ENCODE data around the gene BCO2. TPM values are rescaled to one million over a fixed set of nuclear protein-coding genes. Genes with fewer than 3 reads are reported as not detected.
A peak's percentile ranks its signal among the peaks of the same experiment; 100 is the strongest.

BCO2 gene
- total RNA-seq, 2 donors from 2014 or later = 3.2 to 9.1 TPM

DNA sequence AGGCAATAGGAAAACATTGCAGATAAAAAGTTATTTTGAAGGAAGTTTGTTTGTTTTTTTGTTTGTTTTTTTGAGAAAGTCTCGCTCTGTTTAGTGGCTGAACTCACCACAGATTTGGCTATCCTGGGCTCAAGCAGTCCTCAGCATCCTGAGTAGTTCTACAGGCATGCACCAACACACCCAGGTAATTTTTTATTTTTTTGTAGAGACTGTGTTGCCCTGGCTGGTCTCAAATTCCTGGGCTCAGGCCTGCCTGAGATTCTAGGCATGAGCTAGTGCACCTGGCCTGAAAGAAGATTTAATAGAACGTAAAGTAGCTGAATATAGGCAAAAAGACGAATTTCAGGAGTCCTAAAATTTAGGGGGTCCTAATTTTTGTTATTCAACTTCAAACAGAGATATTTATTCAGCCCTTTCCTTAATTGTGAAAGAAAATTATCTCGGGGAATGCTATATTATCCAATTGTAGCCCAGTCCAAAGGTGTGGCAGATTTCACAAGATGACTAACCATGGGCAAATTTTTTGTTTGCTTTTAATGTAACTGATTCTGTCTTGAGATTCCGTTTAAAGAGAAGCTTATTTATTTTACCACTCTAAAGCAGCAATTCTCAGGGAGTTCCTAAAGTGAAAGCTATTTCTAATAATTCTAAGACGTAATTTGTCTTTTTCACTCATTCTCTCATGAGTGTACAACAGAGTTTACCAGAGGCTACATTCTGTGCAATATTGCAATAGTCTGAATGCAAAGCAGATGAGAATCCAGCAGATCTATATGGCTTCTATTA, 12.4 kb upstream of the BCO2 start:
- H3K36me3 ChIP-seq = no peaks in the 10 kb centered on the region
- H3K27ac ChIP-seq = no peak overlapping the region

DNA sequence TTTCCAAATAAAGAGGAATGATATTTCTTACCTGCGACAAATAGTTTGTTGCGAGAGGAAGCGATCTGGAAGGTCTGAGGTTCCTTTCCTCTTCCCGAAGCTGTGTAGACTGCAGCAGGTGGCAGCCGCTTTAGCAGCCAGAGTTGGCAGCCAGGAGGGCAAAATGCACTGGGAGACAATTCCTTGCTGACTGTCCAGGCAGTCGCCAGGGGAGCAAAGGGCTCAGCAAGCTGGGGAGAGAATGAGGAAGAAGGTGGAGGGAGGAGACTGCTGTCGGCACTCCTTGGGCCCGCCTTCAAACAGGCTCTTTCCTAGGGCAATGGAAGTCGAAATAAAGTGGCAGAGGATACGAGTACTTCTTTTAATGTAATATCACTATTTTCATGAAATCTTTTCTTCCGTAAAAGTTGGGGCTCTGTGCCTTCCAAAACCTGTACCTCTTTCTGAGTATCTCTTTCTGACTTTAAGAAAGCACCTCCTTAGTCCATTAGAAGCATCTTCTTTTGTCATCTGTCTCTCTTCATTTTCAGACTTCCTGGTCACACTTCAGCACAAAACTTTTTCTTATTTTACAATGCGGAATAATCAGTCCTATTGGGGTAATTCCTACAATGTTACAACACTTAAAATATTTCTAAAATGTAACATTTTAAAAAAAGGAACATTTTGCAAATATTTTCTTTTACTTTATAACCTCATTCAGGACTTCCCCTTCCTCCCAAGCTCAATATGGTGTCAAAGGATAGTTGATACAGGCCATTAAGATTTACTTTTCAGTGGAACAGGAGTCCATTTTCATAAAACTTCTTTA, 11.2 kb upstream of the BCO2 start, which contains the start of gene IL18:
IL18 (minus strand) TSS at position 220 of the 811 bp plus-strand sequence. CDS start 9,041 bp downstream, outside the sequence.
- intact Hi-C loops (cut with DNase I) = no loop called here
- Histone ChIP-seq H3K4me3 (no peak within 1 kb of the TSS), H3K4me1 (replicated peaks) (no peaks in the 10 kb centered on the region), H3K27ac (no peak within 1 kb of the TSS), H3K9me3 (no peaks in the 10 kb centered on the region), H3K27me3 (replicated peaks; ENCODE audit: insufficient read depth) (no peaks in the 10 kb centered on the region), H3K36me3 (no peaks in the 10 kb centered on the region)
- no peak for DNase-seq (ENCODE audit: low spot score)
- 63% methylated on average over 12 of the region's 12 CpGs for WGBS
- no peak for TF ChIP-seq POLR2AphosphoS5 (IDR thresholded peaks at IDR 0.05)
- TF ChIP-seq POLR2A (IDR thresholded peaks at IDR 0.05) = peak; percentile 30
- TF ChIP-seq, protein P1, sequence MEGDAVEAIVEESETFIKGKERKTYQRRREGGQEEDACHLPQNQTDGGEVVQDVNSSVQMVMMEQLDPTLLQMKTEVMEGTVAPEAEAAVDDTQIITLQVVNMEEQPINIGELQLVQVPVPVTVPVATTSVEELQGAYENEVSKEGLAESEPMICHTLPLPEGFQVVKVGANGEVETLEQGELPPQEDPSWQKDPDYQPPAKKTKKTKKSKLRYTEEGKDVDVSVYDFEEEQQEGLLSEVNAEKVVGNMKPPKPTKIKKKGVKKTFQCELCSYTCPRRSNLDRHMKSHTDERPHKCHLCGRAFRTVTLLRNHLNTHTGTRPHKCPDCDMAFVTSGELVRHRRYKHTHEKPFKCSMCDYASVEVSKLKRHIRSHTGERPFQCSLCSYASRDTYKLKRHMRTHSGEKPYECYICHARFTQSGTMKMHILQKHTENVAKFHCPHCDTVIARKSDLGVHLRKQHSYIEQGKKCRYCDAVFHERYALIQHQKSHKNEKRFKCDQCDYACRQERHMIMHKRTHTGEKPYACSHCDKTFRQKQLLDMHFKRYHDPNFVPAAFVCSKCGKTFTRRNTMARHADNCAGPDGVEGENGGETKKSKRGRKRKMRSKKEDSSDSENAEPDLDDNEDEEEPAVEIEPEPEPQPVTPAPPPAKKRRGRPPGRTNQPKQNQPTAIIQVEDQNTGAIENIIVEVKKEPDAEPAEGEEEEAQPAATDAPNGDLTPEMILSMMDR (IDR thresholded peaks at IDR 0.05) = no peak

More for the DNA sequence above, 12.4 kb upstream of the BCO2 start:
- TF ChIP-seq POLR2AphosphoS5 (IDR thresholded peaks at IDR 0.05) = no peak
- TF ChIP-seq POLR2A (IDR thresholded peaks at IDR 0.05) = no peak
- TF ChIP-seq, protein P1 (IDR thresholded peaks at IDR 0.05) = no peak
- WGBS = 43% methylated on average over 6 of the region's 6 CpGs
- intact Hi-C loops (cut with DNase I) = no loop called here
- Histone ChIP-seq H3K4me1 (replicated peaks) (no peaks in the 10 kb centered on the region), H3K9me3 (no peaks in the 10 kb centered on the region), H3K27me3 (replicated peaks; ENCODE audit: insufficient read depth) (no peaks in the 10 kb centered on the region), H3K4me3 (no peak overlapping the region)
- DNase-seq (ENCODE audit: low spot score) = no peak

GRCh38 chr11:112165049-112165448, 10.3 kb upstream of the BCO2 start:
- 63% methylated on average over 3 of the region's 3 CpGs for WGBS
- TF ChIP-seq, protein P1 (IDR thresholded peaks at IDR 0.05) = no peak
- TF ChIP-seq POLR2AphosphoS5 (IDR thresholded peaks at IDR 0.05) = no peak
- no peak for TF ChIP-seq POLR2A (IDR thresholded peaks at IDR 0.05)
- no peaks in the 10 kb centered on the region for H3K36me3 ChIP-seq
- DNase-seq (ENCODE audit: low spot score) = no peak
- H3K4me3 ChIP-seq = no peak overlapping the region
- no peaks in the 10 kb centered on the region for H3K4me1 ChIP-seq (replicated peaks)
- no peak overlapping the region for H3K27ac ChIP-seq
- H3K9me3 ChIP-seq = no peaks in the 10 kb centered on the region
- intact Hi-C loops (cut with DNase I) = no loop called here
- no peaks in the 10 kb centered on the region for H3K27me3 ChIP-seq (replicated peaks; ENCODE audit: insufficient read depth)

DNA sequence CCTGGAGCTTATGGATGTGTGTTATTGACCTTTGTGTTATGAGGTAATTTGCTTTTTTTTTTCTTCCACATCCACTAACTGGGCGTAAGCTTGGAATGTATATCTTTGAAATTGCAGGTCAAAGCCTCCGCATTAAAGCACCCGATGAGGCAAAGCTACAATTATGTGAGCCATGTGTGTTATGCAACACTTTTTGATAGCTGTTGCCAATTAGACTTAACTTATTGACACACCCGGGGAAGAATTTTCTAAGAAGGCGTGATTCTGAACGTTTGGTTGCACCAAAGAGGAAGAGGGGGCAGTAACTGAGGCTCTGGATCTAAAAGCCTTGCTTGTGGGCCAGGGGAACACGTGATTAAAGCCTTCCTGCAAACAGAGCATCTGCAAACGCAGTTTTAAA, 8.8 kb upstream of the BCO2 start:
- Histone ChIP-seq H3K4me3 (no peak overlapping the region), H3K36me3 (no peaks in the 10 kb centered on the region), H3K9me3 (no peaks in the 10 kb centered on the region), H3K4me1 (replicated peaks) (no peaks in the 10 kb centered on the region), H3K27ac (no peak overlapping the region), H3K27me3 (replicated peaks; ENCODE audit: insufficient read depth) (no peaks in the 10 kb centered on the region)
- 74% methylated on average over 8 of the region's 8 CpGs for WGBS
- intact Hi-C loops (cut with DNase I) = no loop called here
- TF ChIP-seq, protein P1 (IDR thresholded peaks at IDR 0.05) = no peak
- TF ChIP-seq POLR2AphosphoS5 (IDR thresholded peaks at IDR 0.05) = no peak
- no peak for DNase-seq (ENCODE audit: low spot score)

Measured in prostate gland (tissue), 2 donors.